DND-41 (cell line): Measurements from ENCODE around the gene KCNIP4.

Source experiments
- ATAC-seq: fragments of 200-7000 bp; cut with Tn5 transposase; 3 replicates; pipeline ENCODE4 v1.9.1; 2021; ENCODE audit warnings: low read depth; ENCODE audit not compliant: insufficient read depth
- DNase-seq: peaks from one replicate; pipeline ENCODE4 v3.0.0-alpha.2; 2020
- H2AFZ ChIP-seq: 2 replicates; pipeline ENCODE4 v1.6.0; 2012; ENCODE audit warnings: low read depth, low read length
- H3K27ac ChIP-seq: 2 replicates; pipeline ENCODE4 v1.5.1; 2012; ENCODE audit warnings: low read length, inconsistent platforms
- H3K27me3 ChIP-seq: fragments of 200-600 bp; sonication (generic); 2 replicates; pipeline ENCODE4 v1.6.0; 2012; ENCODE audit warnings: low read length, mild to moderate bottlenecking, inconsistent platforms; ENCODE audit not compliant: insufficient read depth, poor library complexity
- H3K36me3 ChIP-seq: 2 replicates; pipeline ENCODE4 v1.5.1; 2012; ENCODE audit warnings: low read length, inconsistent platforms; ENCODE audit not compliant: insufficient read depth
- H3K4me1 ChIP-seq: 2 replicates; pipeline ENCODE4 v1.5.1; 2012; ENCODE audit warnings: mild to moderate bottlenecking, low read length; ENCODE audit not compliant: insufficient read depth
- H3K4me2 ChIP-seq: 2 replicates; pipeline ENCODE4 v1.6.0; 2012; ENCODE audit warnings: mild to moderate bottlenecking, moderate library complexity, low read length, inconsistent platforms; ENCODE audit not compliant: insufficient read depth
- H3K4me3 ChIP-seq, 2 experiments: fragments of 200-600 bp in 1 of 2; shearing (Covaris generic) in 1 of 2; 2 replicates each; pipeline ENCODE4 v1.5.1; 2012 to 2016; ENCODE audit warnings: inconsistent platforms in 2 of 2, low read length in 2 of 2, mild to moderate bottlenecking in 2 of 2, low read depth in 1 of 2, moderate library complexity in 1 of 2
- H3K79me2 ChIP-seq: 2 replicates; pipeline ENCODE4 v1.6.0; 2012; ENCODE audit warnings: low read length, inconsistent platforms; ENCODE audit not compliant: insufficient read depth
- H3K9ac ChIP-seq: 2 replicates; pipeline ENCODE4 v1.6.0; 2012; ENCODE audit warnings: low read depth, mild to moderate bottlenecking, inconsistent platforms, low read length, moderate library complexity
- H3K9me3 ChIP-seq: 2 replicates; pipeline ENCODE4 v1.5.1; 2012; ENCODE audit warnings: low read length, moderate library complexity, mild to moderate bottlenecking, inconsistent platforms; ENCODE audit not compliant: insufficient read depth, severe bottlenecking
- H4K20me1 ChIP-seq: 2 replicates; pipeline ENCODE4 v1.6.0; 2012; ENCODE audit warnings: low read length; ENCODE audit not compliant: insufficient read depth
- EZH2 ChIP-seq: IDR thresholded peaks from 3 replicates; pipeline ENCODE4 v1.6.1; 2012; ENCODE audit warnings: borderline replicate concordance, low read depth, mild to moderate bottlenecking, moderate library complexity, low read length, inconsistent platforms; ENCODE audit not compliant: severe bottlenecking
- TF ChIP-seq, protein P1 (sequence below): IDR thresholded peaks from 2 replicates; pipeline ENCODE4 v1.5.1; 2012; ENCODE audit warnings: borderline replicate concordance, low read length, moderate library complexity, mild to moderate bottlenecking; ENCODE audit not compliant: poor library complexity, severe bottlenecking; ENCODE audit errors: extremely low read depth

The KCNIP4 gene

DNA sequence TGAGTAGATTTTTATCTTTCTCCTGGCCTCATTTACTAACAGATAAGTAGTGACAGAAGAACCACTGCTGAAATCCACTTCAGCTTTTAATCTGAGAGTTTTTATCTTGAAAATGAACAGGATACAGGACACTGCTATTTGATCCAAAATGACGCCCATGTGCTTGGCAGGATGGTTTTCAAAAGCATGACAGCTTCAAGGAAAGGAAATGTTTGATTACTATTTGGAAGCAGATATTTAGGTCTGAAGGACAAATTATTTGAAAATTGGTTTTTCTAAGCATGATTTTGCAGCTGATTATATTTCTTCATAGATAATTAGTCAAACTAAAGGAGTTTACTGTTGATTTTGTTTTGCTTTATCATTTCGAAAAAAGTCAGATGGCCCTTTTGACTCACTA lies 1237.2 kb downstream of the KCNIP4 start:
- Histone ChIP-seq H3K4me3 (no peak overlapping the region), H3K9me3 (no peaks in the 10 kb centered on the region), H3K4me1 (no peaks in the 10 kb centered on the region), H3K79me2 (no peaks in the 10 kb centered on the region), H3K27me3 (no peaks in the 10 kb centered on the region), H3K4me2 (no peak overlapping the region), H2AFZ (no peak overlapping the region), H4K20me1 (no peaks in the 10 kb centered on the region), H3K36me3 (peaks cover 56% of the 10 kb centered on the region), H3K9ac (no peak overlapping the region), H3K27ac (no peak overlapping the region)
- TF ChIP-seq, protein P1, sequence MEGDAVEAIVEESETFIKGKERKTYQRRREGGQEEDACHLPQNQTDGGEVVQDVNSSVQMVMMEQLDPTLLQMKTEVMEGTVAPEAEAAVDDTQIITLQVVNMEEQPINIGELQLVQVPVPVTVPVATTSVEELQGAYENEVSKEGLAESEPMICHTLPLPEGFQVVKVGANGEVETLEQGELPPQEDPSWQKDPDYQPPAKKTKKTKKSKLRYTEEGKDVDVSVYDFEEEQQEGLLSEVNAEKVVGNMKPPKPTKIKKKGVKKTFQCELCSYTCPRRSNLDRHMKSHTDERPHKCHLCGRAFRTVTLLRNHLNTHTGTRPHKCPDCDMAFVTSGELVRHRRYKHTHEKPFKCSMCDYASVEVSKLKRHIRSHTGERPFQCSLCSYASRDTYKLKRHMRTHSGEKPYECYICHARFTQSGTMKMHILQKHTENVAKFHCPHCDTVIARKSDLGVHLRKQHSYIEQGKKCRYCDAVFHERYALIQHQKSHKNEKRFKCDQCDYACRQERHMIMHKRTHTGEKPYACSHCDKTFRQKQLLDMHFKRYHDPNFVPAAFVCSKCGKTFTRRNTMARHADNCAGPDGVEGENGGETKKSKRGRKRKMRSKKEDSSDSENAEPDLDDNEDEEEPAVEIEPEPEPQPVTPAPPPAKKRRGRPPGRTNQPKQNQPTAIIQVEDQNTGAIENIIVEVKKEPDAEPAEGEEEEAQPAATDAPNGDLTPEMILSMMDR = no peak
- TF ChIP-seq EZH2 = no peak
- ATAC-seq (no peak), DNase-seq (no peak)

DNA sequence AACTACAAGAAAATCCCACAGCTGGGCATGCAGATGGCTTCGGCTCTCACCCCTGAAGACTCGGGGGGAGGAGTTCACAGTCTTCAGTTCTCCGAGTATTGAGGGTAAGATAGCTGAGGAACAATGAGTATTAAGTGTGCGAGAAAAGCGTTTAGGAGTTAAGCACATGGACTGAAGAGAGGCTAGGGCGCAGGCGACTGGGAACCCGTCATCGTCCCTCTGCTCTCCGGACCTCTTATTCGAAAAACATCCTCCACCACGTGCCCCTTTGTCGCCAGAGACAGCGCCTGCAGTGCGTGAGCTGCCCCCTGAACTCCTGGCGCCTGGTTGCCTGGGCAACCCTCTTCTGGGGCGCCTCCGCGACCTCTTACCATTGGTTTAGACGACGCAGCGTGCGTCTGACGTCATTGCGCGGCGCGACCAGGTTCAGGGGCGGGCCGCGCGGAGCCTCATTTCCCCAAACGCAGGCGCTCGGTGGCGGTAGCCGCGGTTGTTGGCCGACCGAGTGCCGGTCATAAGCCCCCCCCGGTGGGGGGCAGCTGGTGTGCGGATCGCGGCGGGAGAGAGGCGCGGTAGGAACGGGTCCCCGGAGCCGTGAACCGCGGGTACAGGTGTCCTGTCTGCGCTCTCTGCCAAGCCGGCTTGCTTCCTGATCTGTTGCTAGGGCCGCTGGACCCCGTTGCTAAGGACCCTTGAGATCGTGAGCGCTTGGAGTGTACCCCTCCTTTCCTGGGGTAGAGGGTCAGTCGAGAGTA lies 1248.4 kb downstream of the KCNIP4 start, which contains the start of gene PACRGL:
PACRGL (plus strand) TSS at position 452 of the 755 bp plus-strand sequence. CDS start 4,024 bp downstream, outside the sequence.
- Histone ChIP-seq H4K20me1 (no peaks in the 10 kb centered on the region), H3K27me3 (no peaks in the 10 kb centered on the region), H2AFZ (peak within 1 kb of the TSS; percentile 92), H3K4me2 (peak within 1 kb of the TSS; percentile 83), H3K79me2 (peaks cover 37% of the 10 kb centered on the region), H3K9me3 (no peaks in the 10 kb centered on the region), H3K9ac (peak within 1 kb of the TSS; percentile 71), H3K27ac (peak within 1 kb of the TSS; percentile 92), H3K4me1 (peaks cover 33% of the 10 kb centered on the region), H3K36me3 (peaks cover 15% of the 10 kb centered on the region; the same call in 1 of the 2 replicates), H3K4me3 (peak within 1 kb of the TSS; percentile 78 to 84)
- ATAC-seq (peak; percentile 98), DNase-seq (peak; percentile 94)
- no peak for TF ChIP-seq EZH2
- TF ChIP-seq, protein P1 = no peak

DNA sequence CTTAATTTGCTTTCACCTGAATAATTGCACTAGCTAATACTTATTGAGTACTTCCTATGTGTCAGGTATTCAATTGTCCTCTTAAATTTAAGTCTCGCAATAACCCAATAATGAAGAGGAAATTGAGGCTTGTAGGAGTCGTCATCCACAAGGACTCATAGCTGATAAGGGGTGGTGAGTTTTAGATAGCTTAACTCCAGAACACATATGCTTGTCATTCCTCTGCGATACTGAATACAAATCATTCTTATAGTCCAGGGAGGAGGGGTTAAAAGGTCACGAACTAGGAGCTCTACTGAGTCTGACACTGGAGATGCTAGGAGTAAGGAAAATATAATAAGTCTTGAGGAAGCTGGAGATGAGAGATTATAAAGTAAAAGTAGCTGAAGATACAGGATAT lies 1249.8 kb downstream of the KCNIP4 start:
- Histone ChIP-seq H3K36me3 (peaks cover 2% of the 10 kb centered on the region; the same call in 1 of the 2 replicates), H3K27me3 (no peaks in the 10 kb centered on the region), H3K4me1 (peaks cover 33% of the 10 kb centered on the region), H3K79me2 (peaks cover 36% of the 10 kb centered on the region), H4K20me1 (no peaks in the 10 kb centered on the region), H3K4me2 (0 out of 2 replicates have a peak overlapping the region, but pooled peaks have one; percentile 83), H3K4me3 (no peak overlapping the region), H2AFZ (peak overlapping the region; percentile 53), H3K9me3 (no peaks in the 10 kb centered on the region), H3K9ac (no peak overlapping the region), H3K27ac (no peak overlapping the region)
- ATAC-seq (no peak), DNase-seq (no peak)
- TF ChIP-seq, protein P1 = no peak
- TF ChIP-seq EZH2 = no peak
